ENCODE measurements around the gene TSNAXIP1.
"Not testable (repeated sequence)": the region's sequence is repeated elsewhere in the genome, so short reads cannot be mapped to it uniquely, and the experiment has no call there.

TSNAXIP1 gene

GRCh38 chr16:67833415-67834241 lies 26.9 kb downstream of the TSNAXIP1 start:
- peak; percentile 83 for DNase-seq (ENCODE audit: low read depth, low spot score)

- DNase-seq (ENCODE audit: low read depth, low spot score), result no peak
Observed at GRCh38 chr16:67834242-67834614, 27.5 kb downstream of the TSNAXIP1 start.

GRCh38 chr16:67837190-67837589 lies 30.5 kb downstream of the TSNAXIP1 start:
- not testable (repeated sequence) for DNase-seq (ENCODE audit: low read depth, low spot score)

GRCh38 chr16:67837811-67838210 lies 31.1 kb downstream of the TSNAXIP1 start:
- no peak for DNase-seq (ENCODE audit: low read depth, low spot score)

GRCh38 chr16:67841198-67841815 lies 34.6 kb downstream of the TSNAXIP1 start:
- DNase-seq (ENCODE audit: low read depth, low spot score), result no peak

- DNase-seq (ENCODE audit: low read depth, low spot score), result peak; percentile 81
Observed at GRCh38 chr16:67841816-67842508, 35.3 kb downstream of the TSNAXIP1 start, which contains the start of gene THAP11. Gene THAP11 (plus strand): TSS chr16:67842320. CDS start chr16:67842555, 235 bp downstream.

GRCh38 chr16:67842509-67843342 lies 36.0 kb downstream of the TSNAXIP1 start:
- DNase-seq (ENCODE audit: low read depth, low spot score), result peak; percentile 14

- no peak for DNase-seq (ENCODE audit: low read depth, low spot score)
Observed at GRCh38 chr16:67843343-67843765, 36.7 kb downstream of the TSNAXIP1 start.

- DNase-seq (ENCODE audit: low read depth, low spot score), result no peak
Observed at GRCh38 chr16:67844497-67844896, 37.8 kb downstream of the TSNAXIP1 start.

GRCh38 chr16:67845291-67846062 lies 38.8 kb downstream of the TSNAXIP1 start:
- DNase-seq (ENCODE audit: low read depth, low spot score), result no peak

GRCh38 chr16:67846063-67846319 lies 39.3 kb downstream of the TSNAXIP1 start:
- no peak for DNase-seq (ENCODE audit: low read depth, low spot score)

- DNase-seq (ENCODE audit: low read depth, low spot score), result peak; percentile 93
Observed at GRCh38 chr16:67846320-67847063, 39.8 kb downstream of the TSNAXIP1 start, which contains the start of gene NUTF2. Gene NUTF2 (plus strand): TSS chr16:67846933. CDS start chr16:67865131, 18,198 bp downstream.

GRCh38 chr16:67847064-67847861 lies 40.6 kb downstream of the TSNAXIP1 start, which contains the start of gene CENPT:
Gene CENPT (minus strand): TSS chr16:67847693. CDS start chr16:67833859, 13,834 bp downstream.
- DNase-seq (ENCODE audit: low read depth, low spot score), result no peak

- DNase-seq (ENCODE audit: low read depth, low spot score), result no peak
Observed at GRCh38 chr16:67848118-67848517, 41.4 kb downstream of the TSNAXIP1 start.

GRCh38 chr16:67853670-67854069 lies 47.0 kb downstream of the TSNAXIP1 start:
- DNase-seq (ENCODE audit: low read depth, low spot score), result no peak

- DNase-seq (ENCODE audit: low read depth, low spot score), result no peak
Observed at GRCh38 chr16:67855789-67856188, 49.1 kb downstream of the TSNAXIP1 start.

GRCh38 chr16:67856927-67857546 lies 50.3 kb downstream of the TSNAXIP1 start:
- DNase-seq (ENCODE audit: low read depth, low spot score), result no peak

GRCh38 chr16:67857547-67858233 lies 51.0 kb downstream of the TSNAXIP1 start:
- no peak for DNase-seq (ENCODE audit: low read depth, low spot score)

Data from activated naive CD8-positive, alpha-beta T cell treated with anti-CD3 and anti-CD28 coated beads, Interleukin-2, amount 50 U/mL, for 16 hours (primary cell).